Right atrium auricular region (tissue), 2 donors: ENCODE results near the gene GYG1. TPM values are rescaled to one million over a fixed set of nuclear protein-coding genes. Genes with fewer than 3 reads are reported as not detected.

ENCODE experiments used
- total RNA-seq, 2 donors: library from RNA; depleted of rRNA; stranded (reverse); fragments of >200 nt; gene quantifications; one replicate each; pipeline ENCODE4 v1.1.0, GENCODE V29; 2016

GYG1 gene
- total RNA-seq, 2 donors from 2014 or later: 67.9 to 70.7 TPM

Other genes with a start within 250 kb of the GYG1 start
- under 1 TPM in 1 of 2 donors, not detected in 1; 0.41 TPM for gene CPB1, start 163.7 kb upstream of the GYG1 start, total RNA-seq
- gene CPA3, start 126.2 kb upstream of the GYG1 start, total RNA-seq: 1 to 10 TPM; 1.3 to 5.1 TPM
- gene HLTF, start 95.0 kb downstream of the GYG1 start, total RNA-seq: 10 to 100 TPM in 1 of 2 donors, 1 to 10 TPM in 1; 9.2 to 24.8 TPM
- gene HPS3, start 138.1 kb downstream of the GYG1 start, total RNA-seq: 1 to 10 TPM; 5.9 to 6.7 TPM
- 10 to 100 TPM in 1 of 2 donors, 1 to 10 TPM in 1; 6.8 to 68.4 TPM for gene CP, start 230.3 kb downstream of the GYG1 start, total RNA-seq